CD4-positive, alpha-beta T cell treated with Interleukin-21 for 1 hour (primary cell): Measurements from ENCODE around the gene MKNK1.

Source experiments
- DNase-seq: peaks from one replicate; pipeline ENCODE4 v3.0.0-alpha.2; 2020

MKNK1 gene

GRCh38 chr1:46520063-46520911, 83.8 kb downstream of the MKNK1 start:
- DNase-seq = no peak

DNA sequence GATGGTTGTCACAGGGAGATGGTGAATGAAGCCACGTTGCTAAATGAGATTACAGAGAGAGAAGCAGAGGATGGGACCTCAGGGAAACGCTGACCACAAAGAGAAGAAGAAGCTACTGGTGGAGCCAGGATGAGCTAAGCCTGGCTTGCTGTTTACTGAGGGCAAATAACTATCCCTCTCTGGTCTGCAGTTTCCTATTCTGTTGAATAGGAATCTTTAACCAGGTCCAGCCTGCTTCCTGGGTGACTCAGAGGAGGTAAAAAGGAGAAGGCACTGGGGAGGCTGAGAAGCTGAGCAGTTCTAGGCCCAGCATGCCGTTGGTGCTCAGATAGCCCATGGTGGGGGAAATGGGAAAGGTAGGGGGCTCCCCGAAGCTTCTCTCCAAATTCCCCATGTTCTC, 84.9 kb downstream of the MKNK1 start:
- no peak for DNase-seq

DNA sequence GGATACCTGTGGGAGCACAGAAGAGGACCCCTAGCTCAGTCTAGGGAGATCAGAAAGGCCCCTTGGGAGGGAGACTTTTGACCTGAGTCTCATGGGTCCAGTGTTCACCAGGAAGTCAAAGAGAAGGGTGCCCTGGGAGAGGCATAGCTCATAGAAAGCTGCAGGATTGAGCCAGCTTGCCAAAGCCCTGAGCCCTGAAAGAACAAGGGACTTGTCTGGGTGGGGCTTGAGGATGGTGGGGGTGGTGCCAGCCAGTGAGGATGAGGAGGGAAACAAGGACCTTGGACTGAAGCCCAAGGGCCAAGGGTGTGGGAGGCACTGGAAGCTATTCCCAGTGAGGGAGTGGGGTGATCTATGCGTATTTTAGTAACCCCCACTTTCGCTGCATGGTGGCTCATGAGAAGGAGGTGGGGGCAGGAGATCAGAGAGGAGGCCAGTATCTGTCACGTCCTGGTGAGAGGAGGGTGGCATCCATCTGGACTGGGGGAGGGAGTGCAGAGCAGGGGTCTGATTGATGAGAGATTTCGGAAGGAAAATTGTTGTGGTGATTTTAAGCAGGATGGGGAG, 86.1 kb downstream of the MKNK1 start:
- DNase-seq = no peak

GRCh38 chr1:46517010-46517600, 87.0 kb downstream of the MKNK1 start:
- DNase-seq = no peak

DNA sequence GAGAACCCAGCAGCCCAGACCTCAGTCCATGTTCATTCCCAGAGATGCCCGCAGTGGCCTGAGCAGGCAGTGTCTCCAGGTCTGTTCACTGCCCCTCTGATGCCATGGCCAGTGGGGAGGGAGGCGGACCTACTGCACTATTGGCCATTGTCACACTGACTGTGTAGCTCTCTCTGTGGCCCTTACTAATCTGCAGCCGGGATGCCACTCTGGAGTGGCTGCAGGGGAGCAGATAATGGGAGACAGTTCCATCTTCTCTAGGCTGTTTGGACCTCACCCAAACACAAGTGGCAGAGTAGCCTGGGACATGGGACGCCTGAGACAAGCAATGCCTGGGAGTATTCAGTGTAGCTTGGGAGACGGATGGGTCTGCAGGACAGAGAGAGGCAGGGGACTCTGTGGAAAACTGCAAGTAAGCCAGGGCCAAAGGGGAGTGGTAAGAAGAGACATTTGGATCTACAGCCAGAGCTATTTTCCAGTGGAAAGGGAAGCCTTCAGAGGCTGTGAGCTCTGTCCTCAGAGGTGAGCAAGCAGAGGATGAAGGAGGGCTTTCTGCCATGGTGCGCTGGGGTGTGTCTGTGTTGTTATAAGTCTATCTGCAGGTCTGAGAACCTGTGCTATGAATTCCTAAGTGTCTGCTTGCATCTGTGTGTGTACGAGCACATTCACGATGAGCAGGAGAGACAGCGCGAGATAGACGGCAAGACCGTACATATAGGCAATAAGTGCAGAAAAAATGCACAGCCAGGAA, 87.7 kb downstream of the MKNK1 start:
- no peak for DNase-seq

DNA sequence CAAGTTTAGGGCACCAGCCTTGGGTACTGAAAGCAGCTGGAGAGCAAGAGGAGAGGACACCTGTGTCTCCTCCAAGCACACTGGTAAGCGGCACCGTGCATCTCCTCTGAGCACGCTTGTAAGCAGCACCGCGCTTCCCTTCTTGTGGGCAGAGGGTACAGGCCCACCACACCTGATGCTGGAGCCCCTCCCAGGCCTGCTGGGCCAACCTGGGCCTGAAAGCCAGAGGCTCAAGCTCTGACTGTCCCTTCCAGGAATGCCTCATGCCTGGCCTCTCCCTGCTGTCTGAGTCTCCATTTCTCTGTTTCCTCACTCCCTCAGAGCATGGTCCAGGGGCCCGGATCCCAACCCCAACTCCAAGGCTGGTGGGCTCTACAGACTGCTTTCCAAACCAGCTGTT, 88.5 kb downstream of the MKNK1 start:
- no peak for DNase-seq

GRCh38 chr1:46513536-46513935, 90.5 kb downstream of the MKNK1 start:
- no peak for DNase-seq

- DNase-seq = no peak
Measured at GRCh38 chr1:46512792-46513190, 91.3 kb downstream of the MKNK1 start.

DNA sequence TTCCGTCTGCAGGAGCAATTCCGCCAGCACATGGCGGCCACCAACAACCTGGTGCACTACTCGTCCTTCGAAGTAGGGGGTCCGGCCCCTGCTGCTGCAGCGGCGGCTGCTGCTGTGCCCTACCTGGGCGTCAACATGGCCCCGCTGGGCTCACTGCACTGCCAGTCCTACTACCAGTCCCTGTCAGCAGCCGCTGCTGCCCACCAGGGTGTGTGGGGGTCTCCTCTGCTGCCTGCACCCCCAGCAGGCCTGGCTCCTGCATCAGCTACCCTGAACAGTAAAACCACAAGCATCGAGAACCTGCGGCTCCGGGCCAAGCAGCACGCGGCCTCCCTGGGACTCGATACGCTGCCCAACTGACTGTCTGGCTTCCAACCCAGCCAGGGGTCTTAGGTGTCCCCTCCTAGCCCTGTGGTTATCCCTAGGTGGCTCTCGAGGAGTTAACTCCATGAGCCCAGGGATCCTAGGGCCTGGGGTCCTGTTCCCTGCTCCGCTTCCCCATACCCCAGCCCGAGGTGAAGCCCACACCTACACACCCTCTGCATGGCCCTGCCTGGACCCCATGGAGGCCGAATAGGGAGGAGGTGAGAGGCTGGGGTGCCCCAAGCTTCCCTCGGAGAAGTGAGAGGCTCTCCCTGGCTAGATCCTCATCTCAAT, 91.8 kb downstream of the MKNK1 start:
- no peak for DNase-seq

DNA sequence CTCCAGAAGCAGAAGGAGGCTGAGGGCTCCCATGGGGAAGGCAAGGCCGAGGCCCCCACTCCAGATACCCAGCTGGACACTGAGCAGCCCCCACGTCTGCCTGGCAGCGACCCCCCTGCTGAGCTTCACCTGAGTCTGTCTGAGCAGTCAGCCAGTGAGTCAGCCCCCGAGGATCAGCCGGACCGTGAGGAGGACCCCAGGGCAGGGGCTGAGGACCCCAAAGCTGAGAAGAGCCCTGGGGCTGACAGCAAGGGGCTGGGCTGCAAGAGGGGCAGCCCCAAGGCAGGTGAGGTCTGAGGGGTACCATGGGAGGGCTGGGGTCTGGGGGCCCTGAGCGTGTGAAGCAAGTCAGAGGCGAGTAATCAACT, 93.1 kb downstream of the MKNK1 start:
- no peak for DNase-seq

- no peak for DNase-seq
Measured at GRCh38 chr1:46510341-46510997, 93.6 kb downstream of the MKNK1 start.

DNA sequence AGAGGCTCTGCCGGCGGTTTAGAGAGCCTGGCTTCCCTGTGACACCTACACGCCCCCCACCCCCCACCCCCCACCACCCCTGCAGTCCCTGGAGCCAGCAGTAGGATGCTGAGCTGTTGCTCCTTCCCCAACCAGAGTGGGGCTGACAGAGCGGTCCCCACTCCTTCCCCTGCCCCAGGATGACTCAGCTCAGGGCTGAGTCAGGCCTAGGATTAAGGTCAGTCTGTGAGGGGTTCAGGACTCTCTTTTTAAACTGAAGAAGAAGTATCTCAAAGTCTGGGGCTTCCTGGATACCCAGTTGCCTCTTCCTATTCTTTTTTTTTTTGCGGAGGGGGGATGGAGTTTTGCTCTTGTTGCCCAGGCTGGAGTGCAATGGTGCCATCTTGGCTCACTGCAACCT, 95.3 kb downstream of the MKNK1 start:
- DNase-seq = no peak
